VCaP (cell line): ENCODE data around the gene HOXA7.

Experiments
- H3K27ac ChIP-seq: fragments of 450-650 bp; 2 replicates; pipeline ENCODE4 v1.5.1; 2017
- CTCF ChIP-seq: fragments of 450-650 bp; conservative IDR thresholded peaks from 2 replicates; pipeline ENCODE4 v1.5.1; 2017; ENCODE audit warnings: mild to moderate bottlenecking, moderate library complexity

HOXA7 gene

DNA sequence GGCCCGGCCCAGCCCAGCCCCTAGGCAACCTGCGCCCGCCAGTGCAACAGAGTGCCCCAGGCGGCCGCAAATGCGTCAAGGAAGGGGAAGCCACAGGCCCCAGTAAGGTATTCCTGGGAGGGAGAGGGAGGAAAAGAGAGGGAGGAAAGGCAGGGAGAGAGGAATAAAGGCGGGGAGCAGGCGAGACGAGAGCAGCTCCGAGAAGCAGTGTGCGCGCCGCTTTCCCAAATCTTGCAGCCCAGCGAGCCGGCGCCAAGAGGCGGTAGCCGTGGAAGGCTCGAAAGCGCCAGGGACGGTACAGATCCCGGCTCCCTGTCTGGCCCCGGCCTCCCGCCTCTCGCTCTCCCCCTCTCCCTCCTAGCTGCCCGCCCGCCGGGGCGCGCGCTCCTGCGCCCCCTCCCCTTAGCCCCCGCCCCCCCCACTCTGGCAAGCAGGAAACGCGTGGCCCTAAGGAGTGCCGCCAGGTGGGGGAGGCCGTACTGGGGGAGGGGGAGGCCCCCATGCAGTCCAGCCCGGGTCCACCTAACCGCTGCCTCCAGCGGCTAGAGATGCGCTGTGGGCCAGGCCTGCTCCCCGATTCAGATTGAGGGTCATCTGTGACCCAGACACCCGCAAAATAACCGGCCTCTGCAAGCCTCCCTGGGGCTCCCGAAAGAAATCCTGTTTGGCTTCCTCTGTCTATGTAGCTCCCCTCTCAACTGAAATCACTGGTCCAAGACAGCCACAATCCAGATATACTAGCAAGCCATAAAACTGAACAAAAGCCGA is 13.4 kb upstream of the HOXA7 start:
- no peak for TF ChIP-seq CTCF
- H3K27ac ChIP-seq = peak overlapping the region; percentile 99

DNA sequence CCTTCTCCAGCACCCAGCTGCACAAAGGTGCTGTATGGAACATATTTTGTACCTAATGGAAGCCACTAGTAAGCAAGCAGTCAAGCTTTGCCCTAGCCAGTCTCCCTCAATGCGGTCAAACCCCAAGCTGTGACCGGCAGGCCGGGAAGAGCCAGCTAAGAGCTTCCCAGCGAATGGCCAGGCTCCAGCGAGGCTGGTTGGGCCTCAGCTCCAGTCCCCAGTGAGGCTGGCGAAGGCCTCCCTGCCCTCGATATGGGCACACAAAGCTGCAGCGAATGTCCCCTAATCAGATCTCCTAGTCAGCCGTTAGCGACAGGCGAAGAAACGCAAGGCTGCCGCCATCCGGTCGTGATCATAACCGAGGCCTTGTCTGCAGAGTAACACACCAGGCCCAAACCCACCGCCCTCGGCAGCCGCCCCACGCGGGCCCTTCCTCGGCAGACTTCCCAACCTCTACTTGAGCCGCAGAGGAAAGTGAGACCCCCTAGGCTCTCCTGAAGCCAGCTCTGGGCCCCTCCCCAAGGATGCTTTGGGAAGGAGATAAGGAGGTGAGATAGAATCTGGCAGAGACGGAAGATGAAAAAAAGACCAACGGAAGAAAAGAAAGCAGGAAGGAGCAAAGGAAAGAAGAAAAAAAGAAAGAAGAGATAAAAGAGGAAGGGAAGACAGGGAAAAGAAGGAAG is 11.9 kb upstream of the HOXA7 start:
- no peak; the same call in 1 of the 2 replicates for TF ChIP-seq CTCF
- peak overlapping the region; percentile 99 for H3K27ac ChIP-seq

DNA sequence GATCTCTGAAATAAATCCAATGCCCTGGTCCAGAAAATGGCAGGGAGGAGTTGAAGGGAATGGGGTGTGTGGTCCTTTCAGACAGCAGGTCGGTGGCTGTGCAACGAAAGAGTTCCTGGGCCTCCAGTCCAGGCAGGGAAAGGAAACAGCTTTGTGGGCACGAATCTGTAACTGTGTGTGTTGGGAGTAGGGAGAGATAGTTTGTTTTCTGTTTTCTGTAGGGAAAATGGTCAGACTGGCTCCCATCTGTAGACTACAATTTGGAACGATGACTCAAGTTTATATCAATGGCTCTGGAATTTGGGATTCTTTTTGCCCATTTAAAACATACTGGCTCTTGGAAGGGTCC is 11.4 kb upstream of the HOXA7 start:
- no peak for TF ChIP-seq CTCF
- H3K27ac ChIP-seq = peak overlapping the region; percentile 99

- no peak for TF ChIP-seq CTCF
- peak overlapping the region; percentile 99 for H3K27ac ChIP-seq
Measured at GRCh38 chr7:27166531-27167505, 10.3 kb upstream of the HOXA7 start.

- no peak for TF ChIP-seq CTCF
- peak overlapping the region; percentile 99 for H3K27ac ChIP-seq
Measured at GRCh38 chr7:27165996-27166530, 9.6 kb upstream of the HOXA7 start.

DNA sequence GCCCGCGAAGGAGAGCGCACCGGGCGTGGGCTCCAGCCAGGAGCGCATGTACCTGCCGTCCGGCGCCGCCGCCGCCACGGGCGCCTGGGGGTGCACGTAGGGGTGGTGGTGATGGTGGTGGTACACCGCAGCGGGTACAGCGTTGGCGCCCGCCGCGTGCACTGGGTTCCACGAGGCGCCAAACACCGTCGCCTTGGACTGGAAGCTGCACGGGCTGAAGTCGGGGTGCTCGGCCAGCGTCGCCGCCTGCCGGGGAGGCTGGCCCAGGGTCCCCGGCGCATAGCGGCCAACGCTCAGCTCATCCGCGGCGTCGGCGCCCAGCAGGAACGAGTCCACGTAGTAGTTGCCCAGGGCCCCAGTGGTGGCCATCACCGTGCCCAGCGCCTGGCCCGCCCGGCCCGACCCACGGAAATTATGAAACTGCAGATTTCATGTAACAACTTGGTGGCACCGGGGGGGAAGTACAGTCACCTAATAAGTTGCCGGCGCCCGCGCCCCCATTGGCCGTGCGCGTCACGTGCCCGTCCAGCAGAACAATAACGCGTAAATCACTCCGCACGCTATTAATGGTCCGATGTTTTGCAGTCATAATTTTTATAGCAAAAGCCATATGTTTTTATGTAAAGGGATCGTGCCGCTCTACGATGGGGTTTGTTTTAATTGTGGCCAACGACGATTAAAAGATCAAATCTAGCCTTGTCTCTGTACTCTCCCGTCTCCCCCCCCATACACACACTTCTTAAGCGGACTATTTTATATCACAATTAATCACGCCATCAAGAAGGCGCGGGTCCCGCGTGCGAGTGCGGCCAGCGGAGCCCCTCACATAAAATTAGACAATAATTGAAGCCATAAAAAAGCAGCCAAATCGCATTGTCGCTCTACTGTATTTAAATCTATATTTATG is 8.9 kb upstream of the HOXA7 start, which contains the start of gene HOXA9:
HOXA9 (minus strand) TSS at position 449 of the 907 bp plus-strand sequence; CDS start at position 369, 80 bp downstream.
- peak within 1 kb of the TSS; percentile 99 for H3K27ac ChIP-seq
- no peak for TF ChIP-seq CTCF
